Adrenal gland (tissue), 12 donors: ENCODE data around the gene ACSF3. TPM values are rescaled to one million over a fixed set of nuclear protein-coding genes. Genes with fewer than 3 reads are reported as not detected.
"Not testable (repeated sequence)": the region's sequence is repeated elsewhere in the genome, so short reads cannot be mapped to it uniquely, and the experiment has no call there.

Experiments
- DNase-seq, 7 donors: peaks; one replicate each; pipeline ENCODE4 v3.0.0-alpha.2; 2019 to 2020
- H3K27ac ChIP-seq, 5 donors: fragments of 200-600 bp; sonication (generic) in 4 of 5; 1 replicate in 3 of 5; 2 replicates in 2 of 5; pipeline versions ENCODE4 v1.5.1 to v1.8.0; 2016 to 2020; ENCODE audit warnings: mild to moderate bottlenecking in 1 of 5
- H3K27me3 ChIP-seq: fragments of 200-600 bp; 2 replicates; pipeline ENCODE4 v1.8.0; 2021
- H3K36me3 ChIP-seq, 2 donors: fragments of 200-600 bp; replicated peaks in 1 of 2; 1 replicate in 1 of 2; 2 replicates in 1 of 2; pipeline versions ENCODE4 v1.5.1 to v1.8.0; 2018 to 2022
- H3K4me1 ChIP-seq, 2 donors: fragments of 200-600 bp; replicated peaks in 1 of 2; 1 replicate in 1 of 2; 2 replicates in 1 of 2; pipeline versions ENCODE4 v1.5.1 to v1.8.0; 2018 to 2021
- H3K4me3 ChIP-seq, 4 donors: fragments of 200-600 bp; sonication (generic) in 3 of 4; one replicate each; pipeline ENCODE4 v1.5.1; 2016 to 2018
- H3K9me3 ChIP-seq, 3 donors: fragments of 200-600 bp; sonication (generic) in 1 of 3; replicated peaks in 1 of 3; 1 replicate in 2 of 3; 2 replicates in 1 of 3; pipeline versions ENCODE4 v1.5.1 to v1.8.0; 2016 to 2021
- POLR2A ChIP-seq, 2 donors: fragments of 450-650 bp; IDR thresholded peaks; one replicate each; pipeline ENCODE4 v1.6.1; 2017; ENCODE audit warnings: antibody characterized with exemption in 2 of 2, mild to moderate bottlenecking in 2 of 2, moderate library complexity in 1 of 2
- WGBS, 4 donors: extraction: QIAGEN DNeasy Blood & Tissue Kit in 2 of 4; methylation state at CpG; one replicate each; pipeline versions ENCODE4 v1.1.5 to v1.1.7; 2013 to 2017; 5-methylcytosine and 5-hydroxymethylcytosine counted together
- intact Hi-C, 2 donors: fragments of 100-400 bp; cut with DNase I; formaldehyde crosslinking; loops; one replicate each; pipeline versions ENCODE4 v1.14.1 to v1.15.0; 2022 to 2023
- polyA plus RNA-seq, 3 donors: library from polyadenylated mRNA; stranded (reverse); fragments of 200-250 nt in 2 of 3; fragments of 350-450 nt in 1 of 3; fragmentation: Illumina TruSeq in 1 of 3; extraction: RNeasy Lipid Tissue Mini Kit (QIAGEN cat#74804) in 1 of 3; gene quantifications; one replicate each; pipeline ENCODE4 v1.2.3, GENCODE V29; 2013 to 2014
- total RNA-seq, 9 donors: library from RNA; depleted of rRNA in 4 of 9; stranded (reverse); fragments of >200 nt in 4 of 9; fragments of 120-200 nt in 1 of 9; fragmentation: NEBNext Ultra II Directional in 1 of 9; extraction: Animal tissue kit (Norgen Biotek cat#: 25700) in 1 of 9; gene quantifications; one replicate each; pipeline versions ENCODE4 v1.1.0 to v1.2.4, GENCODE V29; 2013 to 2023
- TF ChIP-seq, protein P1 (sequence below), 6 experiments: fragments of 450-650 bp in 4 of 6; fragments of 200-600 bp in 2 of 6; sonication (generic) in 1 of 6; IDR thresholded peaks; 1 replicate in 5 of 6; 2 replicates in 1 of 6; pipeline versions ENCODE4 v1.5.1 to v1.8.0; 2016 to 2021; ENCODE audit warnings: antibody characterized with exemption in 6 of 6, mild to moderate bottlenecking in 2 of 6, moderate library complexity in 1 of 6
- donor health status: healthy with polysubstance abuse.
- donor health status: Bipolar disorder and iron deficiency.
- donor health status: DM: yes; HTN: yes; CAD: no.
- donor health status: DM: no; HTN: no; CAD: no.
- donor health status: DM: no; HTN: no; CAD: no.
- donor health status: DM: yes; HTN: yes; CAD: no.

Gene ACSF3
- total and polyA plus RNA-seq, 12 donors: 32.4 to 90.3 (median 57.0) TPM

DNA sequence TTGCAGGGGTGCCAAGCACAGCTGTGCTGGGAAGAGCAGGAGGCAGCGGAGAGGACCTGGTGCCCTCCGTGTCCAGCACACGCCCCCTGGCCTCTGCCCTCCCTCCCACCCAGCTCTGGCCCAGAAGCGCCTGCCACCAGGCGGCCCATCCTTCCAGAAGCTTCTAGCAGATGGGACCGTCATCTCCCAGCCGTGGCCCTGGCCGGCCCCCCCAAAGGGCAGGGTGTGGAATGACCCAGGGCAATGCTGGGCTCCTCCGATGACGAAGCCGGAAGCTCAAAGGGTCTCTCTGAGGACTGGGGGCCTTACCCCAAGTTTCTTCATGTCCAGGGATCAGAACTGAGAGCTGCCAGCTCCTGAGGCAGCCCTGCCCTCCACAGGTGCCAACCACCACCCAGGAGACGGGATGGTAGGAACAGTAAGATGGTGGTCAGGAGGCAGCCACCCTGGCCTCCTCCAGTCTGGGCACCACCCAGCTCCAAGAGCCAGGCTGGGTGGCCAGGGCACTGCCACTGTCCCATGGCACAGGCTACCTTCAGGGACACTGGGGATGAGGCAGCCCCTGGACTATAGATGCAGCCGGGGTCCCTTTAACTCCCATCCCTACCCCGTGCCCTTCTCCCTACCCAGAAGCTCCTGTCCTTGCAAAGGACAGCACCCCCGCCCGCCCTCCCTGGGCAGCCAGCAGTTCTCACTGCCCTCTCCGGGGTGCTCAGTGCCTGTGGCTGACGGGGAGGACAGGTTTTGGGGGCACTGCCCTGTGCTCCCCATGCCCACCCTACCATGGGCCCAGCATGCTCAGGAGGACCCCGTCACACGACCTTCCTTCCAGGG is 71.4 kb downstream of the ACSF3 start:
- peaks cover 9% of the 10 kb centered on the region for H3K27me3 ChIP-seq
- peaks cover 0 to 9% of the 10 kb centered on the region in 2 donors for H3K4me1 ChIP-seq
- DNase-seq: peak in 1 of 7 donors; percentile 17
- no peaks in the 10 kb centered on the region for H3K9me3 ChIP-seq
- H3K36me3 ChIP-seq: no peaks in the 10 kb centered on the region
- no peak overlapping the region for H3K4me3 ChIP-seq
- 75 to 90% (median 85%) methylated on average over 2 to 20 of the region's 20 CpGs for WGBS, 4 donors
- TF ChIP-seq, protein P1, sequence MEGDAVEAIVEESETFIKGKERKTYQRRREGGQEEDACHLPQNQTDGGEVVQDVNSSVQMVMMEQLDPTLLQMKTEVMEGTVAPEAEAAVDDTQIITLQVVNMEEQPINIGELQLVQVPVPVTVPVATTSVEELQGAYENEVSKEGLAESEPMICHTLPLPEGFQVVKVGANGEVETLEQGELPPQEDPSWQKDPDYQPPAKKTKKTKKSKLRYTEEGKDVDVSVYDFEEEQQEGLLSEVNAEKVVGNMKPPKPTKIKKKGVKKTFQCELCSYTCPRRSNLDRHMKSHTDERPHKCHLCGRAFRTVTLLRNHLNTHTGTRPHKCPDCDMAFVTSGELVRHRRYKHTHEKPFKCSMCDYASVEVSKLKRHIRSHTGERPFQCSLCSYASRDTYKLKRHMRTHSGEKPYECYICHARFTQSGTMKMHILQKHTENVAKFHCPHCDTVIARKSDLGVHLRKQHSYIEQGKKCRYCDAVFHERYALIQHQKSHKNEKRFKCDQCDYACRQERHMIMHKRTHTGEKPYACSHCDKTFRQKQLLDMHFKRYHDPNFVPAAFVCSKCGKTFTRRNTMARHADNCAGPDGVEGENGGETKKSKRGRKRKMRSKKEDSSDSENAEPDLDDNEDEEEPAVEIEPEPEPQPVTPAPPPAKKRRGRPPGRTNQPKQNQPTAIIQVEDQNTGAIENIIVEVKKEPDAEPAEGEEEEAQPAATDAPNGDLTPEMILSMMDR (IDR thresholded peaks at IDR 0.05): no peak
- no peak for TF ChIP-seq POLR2A (IDR thresholded peaks at IDR 0.05)
- intact Hi-C loops: loop anchor here (5.0 to 10.0 kb wide), 4 partner anchors 70 to 428 kb away; partner anchors contain the start of gene ACSF3 (in 1 of the 2)
- no peak overlapping the region for H3K27ac ChIP-seq

DNA sequence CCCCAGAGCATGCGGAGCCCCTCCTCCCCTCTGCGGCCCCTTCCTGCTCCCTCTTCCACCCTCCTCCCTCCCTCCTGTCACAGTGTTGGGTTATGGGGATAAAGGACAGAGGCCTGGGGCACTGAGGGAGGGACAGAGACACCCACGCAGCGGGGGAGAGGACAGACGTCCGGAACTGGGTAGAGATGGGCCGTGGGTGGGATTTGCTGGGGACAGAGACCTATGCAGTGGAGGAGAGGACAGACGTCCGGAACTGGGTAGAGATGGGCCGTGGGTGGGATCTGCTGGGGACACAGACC is 72.0 kb downstream of the ACSF3 start:
- not testable (repeated sequence) for H3K4me3 ChIP-seq, H3K27me3 ChIP-seq, H3K4me1 ChIP-seq, H3K27ac ChIP-seq, DNase-seq, H3K36me3 ChIP-seq, H3K9me3 ChIP-seq
- intact Hi-C loops: loop anchor here (5.0 to 10.0 kb wide), 4 partner anchors 71 to 428 kb away; partner anchors contain the start of gene ACSF3 (in 1 of the 2)
- WGBS, 4 donors: 64 to 80% (median 72%) methylated on average over 1 to 10 of the region's 10 CpGs

DNA sequence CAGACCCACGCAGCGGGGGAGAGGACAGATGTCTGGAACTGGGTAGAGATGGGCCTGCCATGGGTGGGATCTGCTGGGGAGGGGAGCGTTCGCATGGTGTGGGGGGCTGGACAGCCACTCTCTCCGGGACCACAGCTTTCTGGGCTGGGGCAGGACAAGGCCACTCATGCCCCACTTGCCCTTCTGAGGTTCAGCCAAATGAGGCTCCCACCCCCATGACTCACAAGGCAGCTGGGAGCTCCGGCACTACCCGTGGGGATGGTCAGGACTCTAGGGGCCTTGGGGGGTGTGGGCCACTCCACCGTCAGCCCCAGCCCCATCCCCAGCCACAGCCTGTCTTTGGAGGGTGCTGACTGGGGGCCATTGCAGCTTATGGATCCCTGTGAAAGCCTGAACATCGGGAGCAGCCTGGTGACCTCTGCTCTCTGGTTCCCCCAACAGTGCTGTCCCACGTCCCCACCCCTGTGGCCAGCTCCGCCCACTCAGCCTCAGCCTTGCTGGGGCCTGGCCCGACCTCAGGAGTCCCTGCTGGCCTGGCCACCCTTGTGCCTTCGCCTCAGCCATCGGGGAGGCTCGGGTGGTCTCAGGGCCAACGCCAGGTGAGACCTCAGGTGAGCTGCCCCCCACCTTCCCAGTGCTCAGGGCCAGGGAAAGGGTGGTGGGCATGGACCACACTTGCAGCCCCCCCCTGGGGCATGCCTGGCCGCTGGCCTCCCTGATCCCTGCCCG is 73.2 kb downstream of the ACSF3 start:
- TF ChIP-seq, protein P1 (IDR thresholded peaks at IDR 0.05): no peak
- TF ChIP-seq POLR2A (IDR thresholded peaks at IDR 0.05): no peak
- H3K4me1 ChIP-seq: peaks cover 6 to 14% of the 10 kb centered on the region in 2 donors
- H3K36me3 ChIP-seq: no peaks in the 10 kb centered on the region
- no peak overlapping the region for H3K27ac ChIP-seq
- intact Hi-C loops: loop anchor here (5.0 to 10.0 kb wide), 4 partner anchors 72 to 430 kb away; partner anchors contain the start of gene ACSF3 (in 1 of the 2)
- 39 to 100% (median 55%) methylated on average over 2 to 18 of the region's 18 CpGs for WGBS, 4 donors
- no peak overlapping the region for H3K4me3 ChIP-seq
- no peaks in the 10 kb centered on the region for H3K9me3 ChIP-seq
- H3K27me3 ChIP-seq: peaks cover 9% of the 10 kb centered on the region
- peak in 1 of 7 donors; percentile 21 for DNase-seq

DNA sequence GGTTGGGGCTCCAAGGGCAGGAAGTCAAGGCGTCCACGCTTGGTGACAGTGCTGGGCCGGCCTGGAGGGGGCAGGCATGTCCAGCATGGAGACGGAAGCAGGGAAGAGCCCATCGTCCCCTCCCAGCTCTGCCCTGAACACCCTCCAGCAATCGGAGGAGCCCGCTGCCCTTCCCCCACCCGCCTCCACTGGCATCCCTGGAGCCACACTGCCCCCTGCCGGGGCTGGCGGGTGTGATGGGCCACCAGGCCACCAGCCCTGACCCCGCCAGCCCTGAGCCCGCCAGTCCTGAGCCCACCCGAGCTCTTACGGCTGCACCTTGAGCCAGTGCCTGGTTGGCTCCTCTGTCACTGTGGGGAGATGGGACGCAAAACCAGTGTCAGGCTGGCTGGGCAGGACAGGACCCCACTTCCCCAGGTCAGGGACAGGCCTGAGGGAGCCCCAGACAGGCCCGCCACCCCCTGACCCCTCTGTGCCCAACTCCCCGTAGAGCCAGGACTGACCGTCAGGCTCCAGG is 73.8 kb downstream of the ACSF3 start:
- no peaks in the 10 kb centered on the region for H3K36me3 ChIP-seq
- intact Hi-C loops: loop anchor here (5.0 to 10.0 kb wide), 4 partner anchors 73 to 430 kb away; partner anchors contain the start of gene ACSF3 (in 1 of the 2)
- peaks cover 9% of the 10 kb centered on the region for H3K27me3 ChIP-seq
- 8 to 30% (median 14%) methylated on average over 2 to 18 of the region's 18 CpGs; no CpG with 5 or more reads in 1 of the 4 donors for WGBS, 4 donors
- H3K27ac ChIP-seq: no peak overlapping the region
- peak; percentile 87 to 94 (median 92) for DNase-seq
- no peak overlapping the region for H3K4me3 ChIP-seq
- H3K9me3 ChIP-seq: no peaks in the 10 kb centered on the region
- TF ChIP-seq, protein P1 (IDR thresholded peaks at IDR 0.05): peak; percentile 79 to 98 (median 95)
- TF ChIP-seq POLR2A (IDR thresholded peaks at IDR 0.05): no peak
- peaks cover 6 to 14% of the 10 kb centered on the region in 2 donors for H3K4me1 ChIP-seq
